HCT116 (cell line): ENCODE results near the gene ERN1. TPM values are rescaled to one million over a fixed set of nuclear protein-coding genes. Genes with fewer than 3 reads are reported as not detected.

Source experiments
- ATAC-seq: fragments of 200-7000 bp; cut with Tn5 transposase; 2 replicates; pipeline ENCODE4 v1.9.1; 2020; ENCODE audit warnings: mild to moderate bottlenecking, moderate library complexity
- BruUV-seq: library from RNA; stranded (reverse); fragments of 400-500 nt; replicated peaks from 2 replicates; lab custom pipeline; 2021; lab: Mats Ljungman, UMichigan
- CTCF ChIA-PET: fragments of 300-600 bp; sonication (Branson Sonifier 250); formaldehyde crosslinking; loops from one replicate; lab custom pipeline; 2021; ENCODE audit warnings: antibody characterized with exemption; lab: Charles Lee
- POLR2A ChIA-PET: fragments of 300-600, 350-600 bp; sonication (Branson Sonifier 250); formaldehyde crosslinking; loops from one replicate; lab custom pipeline; 2021; ENCODE audit warnings: antibody characterized with exemption; lab: Charles Lee
- RAD21 ChIA-PET, 2 experiments: fragments of 300-600 bp; sonication (Branson Sonifier 250); formaldehyde crosslinking; loops; one replicate each; lab custom pipeline; 2023; ENCODE audit warnings: low total read pairs in 2 of 2; ENCODE audit not compliant: uncharacterized antibody in 2 of 2, unreplicated experiment in 2 of 2, low non-redundant PET in 1 of 2; lab: Charles Lee
- DNase-seq: peaks from one replicate; pipeline ENCODE4 v3.0.0-alpha.2; 2010; ENCODE audit warnings: low read depth, low spot score
- H2AFZ ChIP-seq: fragments of 200-600 bp; shearing (Covaris generic), sonication (generic); 2 replicates; pipeline ENCODE4 v1.6.1; 2017; ENCODE audit warnings: low read depth, mixed run types, mixed read lengths, antibody characterized with exemption, low read length; ENCODE audit not compliant: poor library complexity, severe bottlenecking
- H3K27ac ChIP-seq: 2 replicates; pipeline ENCODE4 v1.5.1; 2012; ENCODE audit warnings: low read depth, low read length
- H3K27me3 ChIP-seq: fragments of 200-600 bp; sonication (generic); 2 replicates; pipeline ENCODE4 v1.6.1; 2016; ENCODE audit warnings: mixed run types, low read length, mixed read lengths; ENCODE audit not compliant: insufficient read depth
- H3K36me3 ChIP-seq, 2 experiments: fragments of 200-500 bp in 1 of 2; fragments of 200-600 bp in 1 of 2; sonication (Bioruptor generic) in 1 of 2; sonication (generic) in 1 of 2; 2 replicates each; pipeline versions ENCODE4 v1.5.1 to v1.6.1; 2014 to 2016; ENCODE audit warnings: low read length in 2 of 2, inconsistent platforms in 1 of 2, mixed read lengths in 1 of 2, mixed run types in 1 of 2; ENCODE audit not compliant: insufficient read depth in 2 of 2, control insufficient read depth in 1 of 2
- H3K4me1 ChIP-seq, 2 experiments: fragments of 200-600 bp in 1 of 2; sonication (generic) in 1 of 2; 2 replicates each; pipeline versions ENCODE4 v1.5.1 to v1.6.1; 2012 to 2017; ENCODE audit warnings: low read length in 2 of 2, inconsistent platforms in 1 of 2, mild to moderate bottlenecking in 1 of 2, mixed read lengths in 1 of 2, mixed run types in 1 of 2, moderate library complexity in 1 of 2; ENCODE audit not compliant: insufficient read depth in 2 of 2, control insufficient read depth in 1 of 2
- H3K4me2 ChIP-seq: fragments of 200-600 bp; sonication (generic); 2 replicates; pipeline ENCODE4 v1.6.1; 2017; ENCODE audit warnings: mixed run types, low read length, mixed read lengths
- H3K4me3 ChIP-seq, 2 experiments: fragments of 200-600 bp in 1 of 2; sonication (generic) in 1 of 2; replicated peaks in 1 of 2; 2 replicates each; pipeline ENCODE4 v1.5.1; 2011 to 2016; ENCODE audit warnings: low read length in 2 of 2, control low read depth in 1 of 2, low read depth in 1 of 2, mild to moderate bottlenecking in 1 of 2, mixed read lengths in 1 of 2, mixed run types in 1 of 2
- H3K79me2 ChIP-seq: fragments of 200-600 bp; sonication (generic); 2 replicates; pipeline ENCODE4 v1.6.1; 2017; ENCODE audit warnings: mild to moderate bottlenecking, mixed run types, low read length, moderate library complexity, mixed read lengths; ENCODE audit not compliant: insufficient read depth
- H3K9ac ChIP-seq: fragments of 200-600 bp; sonication (generic); 2 replicates; pipeline ENCODE4 v1.6.1; 2016; ENCODE audit warnings: low read length, mixed read lengths
- H3K9me2 ChIP-seq: fragments of 200-600 bp; sonication (generic), shearing (Covaris generic); 2 replicates; pipeline ENCODE4 v1.6.1; 2017; ENCODE audit warnings: mixed run types, mild to moderate bottlenecking, moderate library complexity; ENCODE audit not compliant: insufficient read depth
- H3K9me3 ChIP-seq, 2 experiments: fragments of 200-500 bp in 1 of 2; fragments of 200-600 bp in 1 of 2; sonication (Bioruptor generic) in 1 of 2; sonication (generic) in 1 of 2; 2 replicates each; pipeline ENCODE4 v1.6.1; 2014 to 2017; ENCODE audit warnings: low read length in 2 of 2, mixed read lengths in 2 of 2, inconsistent platforms in 1 of 2, low read depth in 1 of 2, mild to moderate bottlenecking in 1 of 2, mixed run types in 1 of 2, moderate library complexity in 1 of 2; ENCODE audit not compliant: control insufficient read depth in 1 of 2, insufficient read depth in 1 of 2
- H4K20me1 ChIP-seq: fragments of 200-600 bp; sonication (generic), shearing (Covaris generic); 2 replicates; pipeline ENCODE4 v1.6.1; 2017; ENCODE audit warnings: mixed run types, mild to moderate bottlenecking, moderate library complexity; ENCODE audit not compliant: insufficient read depth
- FOSL1 ChIP-seq: IDR thresholded peaks from 2 replicates; pipeline ENCODE4 v1.6.1; 2012; ENCODE audit warnings: low read depth
- JUND ChIP-seq: IDR thresholded peaks from 2 replicates; pipeline ENCODE4 v1.6.1; 2012
- POLR2AphosphoS5 ChIP-seq: IDR thresholded peaks from 2 replicates; pipeline ENCODE4 v1.6.1; 2011; ENCODE audit warnings: mild to moderate bottlenecking, low read depth, low read length, moderate library complexity
- RAD21 ChIP-seq: IDR thresholded peaks from 2 replicates; pipeline ENCODE4 v1.6.1; 2012; ENCODE audit warnings: low read depth, mild to moderate bottlenecking
- TCF7L2 ChIP-seq: IDR thresholded peaks from 2 replicates; pipeline ENCODE4 v1.7.0; 2011; ENCODE audit warnings: borderline replicate concordance, inconsistent platforms; ENCODE audit not compliant: insufficient read depth, insufficient read length; ENCODE audit errors: extremely low read depth
- intact Hi-C: fragments of 100-400 bp; cut with micrococcal nuclease; formaldehyde crosslinking; loops from 2 replicates; pipeline ENCODE4 v1.10.0; 2022
- total RNA-seq: library from RNA; stranded (reverse); gene quantifications from one replicate; pipeline ENCODE4 v1.2.1, GENCODE V29; 2021; ENCODE audit not compliant: unreplicated experiment
- TF ChIP-seq, protein P1 (sequence below), 3 experiments: fragments of 200-600 bp in 1 of 3; sonication (generic) in 1 of 3; IDR thresholded peaks in 2 of 3; conservative IDR thresholded peaks in 1 of 3; 2 replicates each; pipeline ENCODE4 v1.5.1; 2012 to 2017; ENCODE audit warnings: low read depth in 2 of 3, low read length in 2 of 3, antibody characterized with exemption in 1 of 3, borderline replicate concordance in 1 of 3, control low read depth in 1 of 3, mild to moderate bottlenecking in 1 of 3, mixed read lengths in 1 of 3, mixed run types in 1 of 3, moderate library complexity in 1 of 3; ENCODE audit not compliant: insufficient read depth in 1 of 3
- TF ChIP-seq, protein P2 (sequence below): IDR thresholded peaks from 2 replicates; pipeline ENCODE4 v1.6.1; 2012
- TF ChIP-seq, protein P3 (sequence below): IDR thresholded peaks from 2 replicates; pipeline ENCODE4 v1.6.1; 2012

ERN1 gene
- total RNA-seq, 1 experiment from 2014 or later = 28.2 TPM

DNA sequence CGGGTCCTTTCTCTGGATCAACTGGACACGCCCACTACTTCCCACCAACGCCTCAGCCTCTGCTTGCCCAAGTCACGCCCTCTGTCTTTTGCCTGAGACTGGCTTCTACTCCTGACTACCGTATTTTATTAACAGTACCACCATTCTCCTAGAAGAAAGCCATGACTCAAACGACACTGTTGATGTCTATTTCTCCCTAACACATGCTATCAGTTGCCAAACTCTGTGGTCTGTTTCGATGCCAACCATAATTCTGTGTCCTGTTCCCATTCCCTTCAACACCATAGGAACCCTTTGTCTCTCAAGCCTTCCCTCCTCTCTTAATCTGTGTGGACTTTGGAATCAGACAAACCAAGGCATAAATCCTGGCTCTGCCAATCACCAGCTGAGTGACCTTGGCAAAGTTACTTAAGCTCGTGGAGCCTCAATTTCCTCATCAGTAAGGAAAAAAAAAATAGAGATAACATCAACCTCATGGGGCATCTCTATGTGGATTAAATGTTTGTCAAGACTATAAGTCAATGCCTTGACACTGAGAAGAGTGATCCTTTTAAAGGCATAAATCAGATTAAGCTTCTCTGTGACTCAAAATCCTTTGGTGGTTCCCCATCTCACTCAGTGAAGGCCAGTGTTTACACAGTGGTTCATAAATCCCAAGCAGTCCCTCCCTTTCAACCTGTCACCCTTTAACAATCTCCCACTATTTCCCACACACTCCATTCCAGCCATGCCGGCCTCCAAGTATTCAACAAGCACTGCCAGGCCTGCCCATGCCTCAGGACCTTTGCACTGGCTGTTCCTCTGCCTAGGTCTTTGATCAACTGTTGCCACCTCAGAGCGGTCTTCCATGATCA, 45.6 kb downstream of the ERN1 start:
- intact Hi-C loops = no loop called here
- Histone ChIP-seq H3K36me3 (no peaks in the 10 kb centered on the region), H3K27ac (no peak overlapping the region), H3K4me1 (peaks cover 34 to 61% of the 10 kb centered on the region in 2 experiments), H3K9me3 (no peaks in the 10 kb centered on the region), H3K27me3 (no peaks in the 10 kb centered on the region), H4K20me1 (no peaks in the 10 kb centered on the region), H3K79me2 (no peaks in the 10 kb centered on the region), H3K9me2 (no peaks in the 10 kb centered on the region), H3K4me2 (peak overlapping the region; percentile 2; the same call in 1 of the 2 replicates), H3K9ac (no peak overlapping the region), H3K4me3 (no peak overlapping the region), H2AFZ (no peak overlapping the region)
- TF ChIP-seq TCF7L2 = no peak
- TF ChIP-seq, protein P1, sequence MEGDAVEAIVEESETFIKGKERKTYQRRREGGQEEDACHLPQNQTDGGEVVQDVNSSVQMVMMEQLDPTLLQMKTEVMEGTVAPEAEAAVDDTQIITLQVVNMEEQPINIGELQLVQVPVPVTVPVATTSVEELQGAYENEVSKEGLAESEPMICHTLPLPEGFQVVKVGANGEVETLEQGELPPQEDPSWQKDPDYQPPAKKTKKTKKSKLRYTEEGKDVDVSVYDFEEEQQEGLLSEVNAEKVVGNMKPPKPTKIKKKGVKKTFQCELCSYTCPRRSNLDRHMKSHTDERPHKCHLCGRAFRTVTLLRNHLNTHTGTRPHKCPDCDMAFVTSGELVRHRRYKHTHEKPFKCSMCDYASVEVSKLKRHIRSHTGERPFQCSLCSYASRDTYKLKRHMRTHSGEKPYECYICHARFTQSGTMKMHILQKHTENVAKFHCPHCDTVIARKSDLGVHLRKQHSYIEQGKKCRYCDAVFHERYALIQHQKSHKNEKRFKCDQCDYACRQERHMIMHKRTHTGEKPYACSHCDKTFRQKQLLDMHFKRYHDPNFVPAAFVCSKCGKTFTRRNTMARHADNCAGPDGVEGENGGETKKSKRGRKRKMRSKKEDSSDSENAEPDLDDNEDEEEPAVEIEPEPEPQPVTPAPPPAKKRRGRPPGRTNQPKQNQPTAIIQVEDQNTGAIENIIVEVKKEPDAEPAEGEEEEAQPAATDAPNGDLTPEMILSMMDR (IDR thresholded peaks at IDR 0.05 in 2 of 3, conservative IDR thresholded peaks at IDR 0.05 in 1 of 3; ENCODE audit: borderline replicate concordance in 1 of 3, insufficient read depth in 1 of 3, low read depth in 2 of 3, low read length in 2 of 3) = no peak
- no peak for TF ChIP-seq JUND
- no peak for TF ChIP-seq FOSL1
- TF ChIP-seq, protein P2, sequence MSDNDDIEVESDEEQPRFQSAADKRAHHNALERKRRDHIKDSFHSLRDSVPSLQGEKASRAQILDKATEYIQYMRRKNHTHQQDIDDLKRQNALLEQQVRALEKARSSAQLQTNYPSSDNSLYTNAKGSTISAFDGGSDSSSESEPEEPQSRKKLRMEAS = peak; percentile 14
- no peak for TF ChIP-seq POLR2AphosphoS5
- no peak for TF ChIP-seq RAD21
- TF ChIP-seq, protein P3, sequence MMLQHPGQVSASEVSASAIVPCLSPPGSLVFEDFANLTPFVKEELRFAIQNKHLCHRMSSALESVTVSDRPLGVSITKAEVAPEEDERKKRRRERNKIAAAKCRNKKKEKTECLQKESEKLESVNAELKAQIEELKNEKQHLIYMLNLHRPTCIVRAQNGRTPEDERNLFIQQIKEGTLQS = no peak
- CTCF ChIA-PET = interaction anchor here (1.5 kb wide), 1 partner anchor 49 kb away, joined by 4 read pairs; no protein-coding TSS in a partner anchor
- no TSS peak for BruUV-seq
- ATAC-seq (0 out of 2 replicates have a peak, but pooled peaks have one; percentile 31), DNase-seq (no peak)
- RAD21 ChIA-PET = no interaction called here
- POLR2A ChIA-PET = interaction anchor here (1.6 kb wide), 1 partner anchor 11 kb away, joined by 4 read pairs; no protein-coding TSS in a partner anchor
